HG03095 (cell line): Measurements from ENCODE around the gene SULT2B1.

Source experiments
- ATAC-seq: cut with Tn5 transposase; IDR thresholded peaks from one replicate; pipeline ENCODE4 v1.9.1; 2021; ENCODE audit warnings: moderate library complexity; ENCODE audit not compliant: unreplicated experiment

SULT2B1 gene

GRCh38 chr19:48633148-48634035 is 81.4 kb downstream of the SULT2B1 start:
- no peak for ATAC-seq

- ATAC-seq = no peak
These were observed 82.0 kb downstream of the SULT2B1 start for GRCh38 chr19:48634036-48634342.

- peak; percentile 24 for ATAC-seq
These were observed 82.7 kb downstream of the SULT2B1 start for GRCh38 chr19:48634424-48635262.

DNA sequence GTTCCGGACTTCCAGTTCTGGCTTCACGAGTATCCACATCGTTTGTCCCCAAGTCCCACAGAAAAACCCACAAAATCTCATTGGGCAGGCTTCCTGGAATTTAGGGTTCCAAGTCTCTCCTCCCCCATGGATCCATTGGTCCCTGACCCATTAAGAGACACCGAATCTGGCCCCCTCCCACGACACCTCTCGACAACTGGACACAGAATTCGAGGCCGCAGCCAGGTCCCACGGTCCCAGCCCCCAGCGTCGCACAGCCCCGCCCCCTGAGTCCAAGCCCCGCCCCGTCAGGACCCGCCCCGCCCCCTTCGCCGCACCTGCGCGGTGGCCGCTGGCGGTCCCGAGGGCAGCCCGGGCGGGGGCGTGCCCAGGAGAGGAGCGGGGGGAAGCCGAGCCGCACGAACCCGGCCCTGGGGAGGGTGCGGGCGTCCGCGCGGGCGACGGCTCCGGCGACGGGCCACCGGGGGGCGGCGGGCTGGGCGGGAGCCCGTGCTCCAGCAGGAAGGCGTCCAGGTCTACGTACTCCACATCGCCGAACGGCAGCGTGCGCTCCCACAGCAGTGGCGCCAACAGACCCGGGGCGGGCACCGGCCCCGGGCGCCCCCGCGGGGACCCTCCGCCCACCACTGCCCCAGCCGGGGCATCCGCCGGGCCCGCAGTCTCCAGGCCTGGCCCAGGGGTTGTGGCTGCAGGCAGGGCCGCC is 83.4 kb downstream of the SULT2B1 start:
- ATAC-seq = no peak

DNA sequence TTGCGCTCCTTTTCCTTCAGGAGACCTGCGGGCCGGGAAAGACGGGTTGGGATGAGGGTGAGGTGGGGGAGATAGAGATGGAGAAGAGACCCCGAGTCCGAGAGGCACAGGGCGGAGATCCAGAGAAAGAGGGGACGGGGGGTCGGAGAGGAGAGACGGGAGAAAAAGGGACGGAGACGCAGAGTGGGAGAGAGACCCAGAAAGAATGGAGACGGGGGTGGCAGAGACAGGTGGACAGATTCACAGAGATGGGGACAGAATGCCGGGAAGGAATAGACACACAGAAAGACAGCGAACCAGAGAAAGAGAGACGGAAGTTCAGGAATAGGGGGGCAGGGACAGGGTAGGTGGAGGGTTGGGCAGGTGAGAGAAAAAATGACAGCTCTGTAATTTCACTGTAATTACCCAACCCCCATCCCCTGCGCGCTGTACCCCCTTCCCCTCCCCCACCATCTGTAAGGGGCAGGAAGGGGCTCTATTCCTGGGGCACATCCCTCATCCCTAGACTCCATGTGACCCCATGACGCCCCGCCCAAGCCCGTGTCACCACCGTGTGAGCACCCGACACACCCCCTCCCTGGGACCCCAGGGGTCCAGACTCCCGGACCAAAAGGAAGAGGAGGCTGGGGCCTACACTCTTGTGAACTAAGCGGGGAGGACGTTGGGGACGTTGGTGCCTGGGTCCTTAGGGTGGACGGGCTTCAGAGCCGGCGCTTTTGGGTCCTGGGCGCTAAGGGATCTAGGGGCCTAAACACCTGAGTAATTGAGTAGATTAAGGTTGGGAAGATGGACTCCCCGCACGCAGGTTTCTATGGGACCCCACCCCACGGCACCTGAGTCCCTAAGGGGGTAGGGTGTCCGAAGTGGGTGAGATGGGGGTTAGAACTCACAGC is 84.2 kb downstream of the SULT2B1 start:
- no peak for ATAC-seq

DNA sequence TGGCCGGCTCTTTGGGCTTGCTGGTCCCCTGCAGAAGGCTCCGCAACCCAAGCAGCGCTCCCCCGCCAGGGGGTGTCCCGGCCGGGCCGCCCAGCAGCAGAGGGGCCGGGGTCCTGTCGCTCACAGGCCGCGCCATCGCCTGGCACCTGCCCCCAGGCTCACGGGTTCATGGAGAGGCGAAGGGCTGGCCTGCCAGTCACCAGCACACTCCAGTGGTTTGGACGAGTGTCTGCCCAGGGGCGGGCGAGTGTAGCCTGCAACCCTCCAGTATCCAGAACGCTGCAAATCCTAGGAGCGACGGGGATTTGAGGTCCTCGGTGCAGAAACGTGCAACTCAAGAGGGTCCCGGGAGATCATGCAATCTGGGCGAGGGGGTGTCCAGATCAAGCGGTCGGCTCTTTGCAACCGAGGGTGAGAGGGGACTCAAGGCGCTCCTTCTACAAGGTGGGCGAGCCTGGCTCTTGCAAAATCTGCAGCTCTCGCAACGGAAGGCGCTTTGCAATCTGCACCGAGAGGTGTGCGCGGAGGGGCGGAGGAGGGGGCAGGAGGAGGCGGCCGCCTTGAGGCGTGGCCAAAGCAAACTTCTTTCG is 85.0 kb downstream of the SULT2B1 start, which contains the start of gene DBP:
Gene DBP, minus strand, starts transcription at position 521 of the 590 bp plus-strand sequence. Its CDS starts 385 bp downstream, at position 136.
- ATAC-seq = no peak

DNA sequence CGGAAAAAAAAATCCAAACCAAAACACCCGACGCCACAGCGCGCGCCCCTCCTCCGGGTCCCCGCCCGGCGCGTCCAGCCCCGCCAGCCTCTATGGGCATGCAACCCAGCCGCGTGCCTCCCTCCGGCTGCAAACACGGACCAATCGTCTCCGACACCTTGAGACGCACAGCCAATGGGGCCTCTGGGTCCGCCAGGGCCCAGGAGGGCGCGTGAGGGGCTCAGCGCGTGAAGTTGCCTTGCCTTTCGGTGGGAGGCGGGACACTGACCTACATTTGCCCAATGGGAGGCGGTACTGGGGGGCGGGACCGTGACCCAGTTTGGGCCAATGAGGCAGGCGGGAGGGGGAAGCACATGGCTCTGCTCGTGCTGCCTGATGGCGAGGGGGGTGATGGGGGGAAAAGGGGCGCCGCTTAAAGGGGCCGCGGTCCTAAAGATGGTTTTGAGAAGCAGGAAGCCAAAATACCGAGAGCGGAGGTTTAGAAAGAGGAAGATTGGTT is 85.5 kb downstream of the SULT2B1 start:
- peak; percentile 63 for ATAC-seq

- peak; percentile 3 for ATAC-seq
These were observed 86.2 kb downstream of the SULT2B1 start for GRCh38 chr19:48637948-48638830.

- no peak for ATAC-seq
These were observed 86.9 kb downstream of the SULT2B1 start for GRCh38 chr19:48638831-48639381.

- ATAC-seq = no peak
These were observed 87.8 kb downstream of the SULT2B1 start for GRCh38 chr19:48639483-48640375.

DNA sequence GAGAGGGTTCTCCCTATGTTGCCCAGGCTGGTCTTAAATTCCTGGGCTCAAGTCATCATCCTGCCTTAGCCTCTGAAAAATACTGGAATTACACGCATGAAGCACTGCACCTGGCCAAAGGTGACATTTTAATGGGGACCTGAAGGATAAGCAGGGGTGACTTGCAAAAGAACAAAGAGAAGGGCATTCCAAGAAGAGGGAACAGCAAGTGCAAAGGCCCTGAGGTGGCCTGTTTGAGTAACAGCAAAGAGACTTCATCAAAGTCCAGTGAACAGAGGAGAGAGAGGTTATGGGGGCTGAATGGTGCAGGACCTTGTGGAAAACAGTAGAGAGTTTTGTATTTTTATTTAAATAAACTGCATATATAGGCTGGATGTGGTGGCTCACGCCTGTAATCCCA is 89.9 kb downstream of the SULT2B1 start:
- ATAC-seq = no peak

GRCh38 chr19:48642862-48643261 is 90.9 kb downstream of the SULT2B1 start:
- ATAC-seq = no peak

DNA sequence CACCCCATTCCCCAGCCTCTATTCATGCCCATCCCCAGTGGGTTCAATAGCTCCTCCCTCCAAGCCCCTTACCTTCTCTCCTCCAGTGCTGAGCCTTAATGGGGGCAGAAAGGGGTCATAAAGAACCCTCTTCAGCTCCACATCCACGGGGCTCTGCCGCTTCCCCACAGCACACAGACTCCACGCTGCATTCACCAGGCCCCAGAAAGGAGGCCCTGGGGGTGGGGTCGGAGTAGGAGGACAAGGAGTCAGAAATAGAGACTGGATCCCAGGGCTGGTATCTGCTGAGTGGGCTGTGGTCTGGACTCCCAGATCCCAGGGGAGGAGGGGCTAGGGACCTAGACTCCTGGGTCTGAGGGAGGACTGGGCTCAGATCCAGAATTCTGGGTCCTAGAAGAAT is 92.4 kb downstream of the SULT2B1 start:
- ATAC-seq = no peak

DNA sequence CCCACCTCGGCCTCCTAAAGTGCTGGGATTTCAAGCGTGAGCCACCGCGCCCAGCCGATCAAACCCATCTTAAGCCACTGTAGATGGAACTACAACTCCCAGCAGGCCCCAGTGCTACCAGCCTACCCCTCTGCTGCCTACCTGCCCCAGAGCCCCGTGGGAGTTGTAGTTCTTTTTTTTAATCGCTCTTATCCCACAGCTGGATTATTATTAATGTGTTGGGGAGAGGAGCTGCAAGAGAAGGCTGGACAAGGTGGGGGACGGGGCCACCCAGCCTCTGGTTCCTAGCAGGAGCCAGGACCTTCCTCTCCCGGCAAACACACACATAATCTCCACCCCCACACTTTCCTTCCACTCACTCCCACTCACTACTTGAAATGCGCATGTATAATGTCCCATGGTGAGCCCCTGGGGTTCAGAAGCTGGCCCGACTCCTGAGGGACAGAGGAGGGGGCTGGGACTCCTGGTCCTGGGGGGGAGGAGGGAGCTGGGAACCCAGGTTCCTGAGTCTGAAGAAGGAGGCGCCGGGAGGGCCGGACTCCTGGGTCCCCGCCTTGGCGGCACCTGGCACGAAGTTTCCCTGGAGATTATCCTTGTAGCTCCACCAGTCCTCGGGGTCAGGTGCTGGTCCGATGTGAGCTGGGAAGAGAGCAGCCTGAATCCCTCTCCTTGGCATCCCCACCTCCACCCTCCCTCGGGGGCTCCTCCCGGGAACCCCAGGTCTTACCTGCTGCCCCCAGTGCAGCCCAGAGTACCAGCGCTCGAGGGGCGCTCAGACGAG is 93.1 kb downstream of the SULT2B1 start:
- no peak for ATAC-seq

DNA sequence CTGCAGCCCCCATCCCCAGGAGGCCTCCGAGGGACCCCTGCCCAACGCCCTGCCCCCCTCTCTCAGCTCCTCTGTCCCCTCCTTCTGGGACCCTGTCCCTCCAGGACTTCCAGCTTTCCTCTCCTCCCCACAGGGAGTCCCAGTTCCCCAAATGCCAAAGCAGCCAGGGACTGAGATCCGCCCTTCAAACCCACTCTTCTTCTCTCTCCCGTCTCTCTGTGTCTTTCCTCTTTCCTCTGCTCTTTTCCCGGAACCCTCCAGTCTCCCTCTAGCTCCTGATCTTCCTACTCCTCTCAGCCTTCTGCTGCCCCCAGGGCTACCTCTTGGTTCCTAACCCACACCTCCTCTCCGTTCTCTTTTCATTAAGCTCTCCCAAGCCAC is 93.6 kb downstream of the SULT2B1 start:
- no peak for ATAC-seq

DNA sequence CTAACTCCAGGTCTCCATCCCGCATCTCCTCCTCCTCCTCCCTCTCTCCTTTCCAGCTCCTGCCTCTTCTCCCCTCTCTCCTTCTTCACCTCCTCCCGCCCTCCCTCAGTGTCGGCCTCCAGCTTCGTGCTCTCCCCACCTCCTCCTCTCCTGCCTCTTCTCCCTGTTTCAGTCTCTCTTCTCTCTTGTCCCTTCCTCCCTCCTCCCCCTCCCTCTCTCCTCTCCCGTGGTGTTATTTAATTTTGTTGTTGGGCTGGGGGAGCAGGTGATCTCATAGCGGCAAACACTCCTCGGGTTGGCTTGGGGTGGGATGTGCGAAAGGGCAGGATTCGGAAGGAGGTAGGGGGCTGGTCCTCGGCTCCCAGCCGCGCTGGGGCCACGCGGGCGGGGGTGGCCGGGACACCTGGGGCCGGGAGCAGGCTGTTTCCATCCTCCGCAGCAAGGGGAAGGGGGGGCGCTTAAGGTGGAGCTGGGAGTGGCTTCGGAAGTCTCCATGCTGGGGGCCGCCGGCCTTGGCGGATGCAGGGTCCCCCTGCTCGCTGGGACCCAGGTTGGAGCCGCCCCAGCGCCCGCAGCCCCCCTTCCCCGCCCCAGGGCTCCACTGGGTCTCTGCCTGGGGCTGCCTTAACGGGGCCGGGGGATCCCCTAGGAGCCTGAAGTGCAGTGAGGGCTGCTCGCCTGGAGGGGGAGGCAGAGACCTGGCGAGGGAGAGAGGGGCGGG is 94.2 kb downstream of the SULT2B1 start, which contains the start of gene CA11:
Gene CA11, minus strand, starts transcription at position 187 of the 721 bp plus-strand sequence. CDS start 555 bp downstream, outside the sequence.
- peak; percentile 70 for ATAC-seq
